Keratinocyte (primary cell): Measurements from ENCODE around the gene TROAP.

Experiments used
- CTCF ChIP-seq, 3 experiments: IDR thresholded peaks in 1 of 3; conservative IDR thresholded peaks in 1 of 3; optimal IDR thresholded peaks in 1 of 3; 2 replicates in 2 of 3; 3 replicates in 1 of 3; pipeline versions ENCODE3 to v1.5.1; 2011; ENCODE audit warnings: low read length in 3 of 3, mild to moderate bottlenecking in 3 of 3, moderate library complexity in 2 of 3, control low read depth in 1 of 3, inconsistent platforms in 1 of 3; ENCODE audit not compliant: insufficient read depth in 2 of 3; ENCODE audit errors: extremely low read depth in 1 of 3
- EZH2 ChIP-seq: IDR thresholded peaks from one replicate; pipeline ENCODE4 v1.6.1; 2012; ENCODE audit warnings: inconsistent platforms, mild to moderate bottlenecking, low read length, moderate library complexity

- no peak for TF ChIP-seq CTCF (optimal IDR thresholded peaks at IDR 0.05 in 1 of 3, IDR thresholded peaks at IDR 0.05 in 1 of 3, conservative IDR thresholded peaks at IDR 0.05 in 1 of 3; ENCODE audit: extremely low read depth in 1 of 3, insufficient read depth in 2 of 3, low read length in 3 of 3)
- TF ChIP-seq EZH2 = no peak
Measured at GRCh38 chr12:49365542-49365941, 42.5 kb downstream of the TROAP start.
